Inflammatory macrophage (primary cell): Measurements from ENCODE around the gene RAB26.

Experiments used
- DNase-seq, 2 donors: peaks; one replicate each; pipeline ENCODE4 v3.0.0-alpha.2; 2020 to 2022

The RAB26 gene

GRCh38 chr16:2180962-2181923 is 32.8 kb downstream of the RAB26 start:
- DNase-seq: no peak

- DNase-seq: no peak
These were observed 33.5 kb downstream of the RAB26 start for GRCh38 chr16:2181952-2182351.

GRCh38 chr16:2183671-2184070 is 35.2 kb downstream of the RAB26 start:
- DNase-seq: no peak

- DNase-seq: no peak
These were observed 35.9 kb downstream of the RAB26 start for GRCh38 chr16:2184346-2184745.

- no peak for DNase-seq
These were observed 36.5 kb downstream of the RAB26 start for GRCh38 chr16:2184962-2185361.

GRCh38 chr16:2186064-2186463 is 37.6 kb downstream of the RAB26 start:
- DNase-seq: no peak

- DNase-seq: no peak
These were observed 38.1 kb downstream of the RAB26 start for GRCh38 chr16:2186505-2186904.

- DNase-seq: no peak
These were observed 38.8 kb downstream of the RAB26 start for GRCh38 chr16:2187212-2187611.

GRCh38 chr16:2188395-2188794 is 40.0 kb downstream of the RAB26 start:
- no peak for DNase-seq

GRCh38 chr16:2189252-2189893 is 40.9 kb downstream of the RAB26 start:
- no peak for DNase-seq

GRCh38 chr16:2190002-2190658 is 41.7 kb downstream of the RAB26 start:
- no peak for DNase-seq

GRCh38 chr16:2190659-2191445 is 42.4 kb downstream of the RAB26 start:
- no peak for DNase-seq

GRCh38 chr16:2191446-2191706 is 43.0 kb downstream of the RAB26 start:
- DNase-seq: no peak

GRCh38 chr16:2194166-2194834 is 45.9 kb downstream of the RAB26 start:
- DNase-seq: no peak

GRCh38 chr16:2194852-2195321 is 46.5 kb downstream of the RAB26 start:
- DNase-seq: peak in 1 of 2 donors; percentile 37

- DNase-seq: no peak
These were observed 47.1 kb downstream of the RAB26 start for GRCh38 chr16:2195322-2196161.

GRCh38 chr16:2196162-2196980 is 47.9 kb downstream of the RAB26 start, which contains the start of gene CASKIN1:
Gene CASKIN1 (minus strand): TSS chr16:2196605. CDS start chr16:2196432, 173 bp downstream.
- peak; percentile 8 to 46 for DNase-seq

- no peak for DNase-seq
These were observed 48.6 kb downstream of the RAB26 start for GRCh38 chr16:2196981-2197511.

- no peak for DNase-seq
These were observed 49.3 kb downstream of the RAB26 start for GRCh38 chr16:2197765-2198164.

- DNase-seq: no peak
These were observed 49.9 kb downstream of the RAB26 start for GRCh38 chr16:2198283-2198682.
